ENCODE data around the gene PHACTR2.

GRCh38 chr6:143844006-143844405 lies 166.2 kb downstream of the PHACTR2 start:
- TF ChIP-seq, protein P1, sequence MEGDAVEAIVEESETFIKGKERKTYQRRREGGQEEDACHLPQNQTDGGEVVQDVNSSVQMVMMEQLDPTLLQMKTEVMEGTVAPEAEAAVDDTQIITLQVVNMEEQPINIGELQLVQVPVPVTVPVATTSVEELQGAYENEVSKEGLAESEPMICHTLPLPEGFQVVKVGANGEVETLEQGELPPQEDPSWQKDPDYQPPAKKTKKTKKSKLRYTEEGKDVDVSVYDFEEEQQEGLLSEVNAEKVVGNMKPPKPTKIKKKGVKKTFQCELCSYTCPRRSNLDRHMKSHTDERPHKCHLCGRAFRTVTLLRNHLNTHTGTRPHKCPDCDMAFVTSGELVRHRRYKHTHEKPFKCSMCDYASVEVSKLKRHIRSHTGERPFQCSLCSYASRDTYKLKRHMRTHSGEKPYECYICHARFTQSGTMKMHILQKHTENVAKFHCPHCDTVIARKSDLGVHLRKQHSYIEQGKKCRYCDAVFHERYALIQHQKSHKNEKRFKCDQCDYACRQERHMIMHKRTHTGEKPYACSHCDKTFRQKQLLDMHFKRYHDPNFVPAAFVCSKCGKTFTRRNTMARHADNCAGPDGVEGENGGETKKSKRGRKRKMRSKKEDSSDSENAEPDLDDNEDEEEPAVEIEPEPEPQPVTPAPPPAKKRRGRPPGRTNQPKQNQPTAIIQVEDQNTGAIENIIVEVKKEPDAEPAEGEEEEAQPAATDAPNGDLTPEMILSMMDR (IDR thresholded peaks at IDR 0.05) = no peak
- TF ChIP-seq EP300 (IDR thresholded peaks at IDR 0.05) = no peak
- no peak for TF ChIP-seq POLR2AphosphoS5 (IDR thresholded peaks at IDR 0.05)
- no peak for TF ChIP-seq POLR2A (IDR thresholded peaks at IDR 0.05)

All from upper lobe of left lung (tissue), 4 donors.